ENCODE measurements around the gene SMCO2. TPM values are rescaled to one million over a fixed set of nuclear protein-coding genes. Genes with fewer than 3 reads are reported as not detected.

The SMCO2 gene
- total and polyA plus RNA-seq, 2 of the 8 experiments (the other 6 are each of a cell fraction or from before 2014, with no cell fraction given) = 0.24 to 0.80 TPM

DNA sequence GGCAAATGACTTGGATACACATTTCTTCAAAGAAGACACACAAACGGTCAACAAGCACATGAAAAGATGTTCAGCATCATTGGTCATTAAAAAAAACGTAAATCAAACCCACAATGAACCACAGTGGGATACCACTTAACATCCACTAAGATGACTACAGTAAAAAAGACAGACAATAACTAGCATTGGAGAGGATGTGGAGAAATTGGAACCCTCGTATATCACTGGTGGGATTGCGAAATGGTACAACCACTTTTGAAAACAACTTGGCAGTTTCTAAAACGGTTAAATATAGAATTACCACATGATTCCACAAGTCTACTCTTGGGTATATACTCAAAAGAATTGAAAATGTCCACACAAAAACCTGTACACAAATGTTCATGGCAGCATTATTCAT, 52.2 kb downstream of the SMCO2 start:
- Histone ChIP-seq H3K4me1 (replicated peaks in 1 of 4; ENCODE audit: control insufficient read depth in 3 of 4, insufficient read depth in 4 of 4, low read length in 3 of 4) (no peaks in the 10 kb centered on the region), H2BK12ac (ENCODE audit: low read depth, low read length) (no peak overlapping the region), H3K79me1 (ENCODE audit: low read depth, low read length) (no peaks in the 10 kb centered on the region), H2AFZ (ENCODE audit: low read length) (no peak overlapping the region), H3K56ac (replicated peaks; ENCODE audit: insufficient read length, low read depth, low read length) (no peak overlapping the region), H4K91ac (replicated peaks; ENCODE audit: insufficient read length, low read length) (no peak overlapping the region), H3K4me2 (ENCODE audit: insufficient read depth in 1 of 2, low read depth in 2 of 2, low read length in 2 of 2) (no peak overlapping the region), H3K4me3 (ENCODE audit: extremely low read depth in 1 of 4, insufficient read depth in 2 of 4, low read depth in 3 of 4, low read length in 4 of 4) (no peak overlapping the region), H4K8ac (ENCODE audit: extremely low read depth, insufficient read depth, low read length) (no peak overlapping the region), H3K23ac (ENCODE audit: insufficient read length) (no peak overlapping the region), H3K23me2 (ENCODE audit: low read depth, low read length) (no peaks in the 10 kb centered on the region), H3K36me3 (ENCODE audit: control insufficient read depth in 2 of 4, insufficient read depth in 4 of 4, low read length in 3 of 4) (no peaks in the 10 kb centered on the region), H3K9ac (replicated peaks in 1 of 4; ENCODE audit: extremely low read depth in 1 of 4, low read depth in 3 of 4, low read length in 3 of 4) (no peak overlapping the region), H3K27ac (ENCODE audit: low read depth, low read length) (no peak overlapping the region), H2AK5ac (ENCODE audit: low read depth, low read length) (no peak overlapping the region), H3K79me2 (ENCODE audit: control insufficient read depth in 1 of 2, insufficient read depth in 2 of 2, low read length in 2 of 2) (no peaks in the 10 kb centered on the region), H2BK15ac (ENCODE audit: low read length) (no peak overlapping the region), H3K4ac (replicated peaks; ENCODE audit: insufficient read length, low read depth, low read length) (no peak overlapping the region), H2BK120ac (replicated peaks; ENCODE audit: low read depth, low read length) (no peak overlapping the region), H2BK5ac (ENCODE audit: low read depth, low read length) (no peak overlapping the region), H2BK20ac (ENCODE audit: low read length) (no peak overlapping the region), H4K20me1 (replicated peaks in 1 of 2; ENCODE audit: control insufficient read depth in 1 of 2, insufficient read depth in 2 of 2, low read length in 2 of 2) (no peaks in the 10 kb centered on the region), H3K14ac (ENCODE audit: insufficient read length) (no peak overlapping the region), H3K18ac (ENCODE audit: extremely low read depth, low read length) (no peak overlapping the region), H3K27me3 (replicated peaks in 1 of 4; ENCODE audit: control insufficient read depth in 3 of 4, extremely low read depth in 1 of 4, insufficient read depth in 3 of 4, low read length in 3 of 4) (no peaks in the 10 kb centered on the region), H3K9me3 (ENCODE audit: insufficient read depth in 2 of 2, low read depth in 1 of 2, low read length in 1 of 2) (no peaks in the 10 kb centered on the region), H4K5ac (ENCODE audit: insufficient read length, low read depth, low read length) (no peak overlapping the region)
- FAIRE-seq = no peak
- ChIA-PET CTCF (ENCODE audit: partially characterized antibody) (no interaction called here), POLR2A (ENCODE audit: partially characterized antibody) (no interaction called here)
- TF ChIP-seq RFX5 (IDR thresholded peaks at IDR 0.05; ENCODE audit: borderline replicate concordance, low read depth, low read length) (no peak), CTBP2 (IDR thresholded peaks at IDR 0.05; ENCODE audit: borderline replicate concordance, insufficient read depth, insufficient read length, low read length) (no peak), CEBPB (IDR thresholded peaks at IDR 0.05; ENCODE audit: low read depth, low read length) (0 out of 2 replicates have a peak, but pooled peaks have one; percentile 45), NANOG (IDR thresholded peaks at IDR 0.05; ENCODE audit: insufficient read depth, low read depth, low read length, poor library complexity, severe bottlenecking) (no peak)
- no peak for DNase-seq (ENCODE audit: low read depth in 1 of 2, low spot score in 2 of 2)
- 88% methylated on average over 5 of the region's 5 CpGs; no CpG with 5 or more reads in 1 of the 2 experiments for WGBS, 2 experiments (ENCODE audit: extremely low coverage in 1 of 2, insufficient coverage in 1 of 2, insufficient read length in 1 of 2, insufficient replicate concordance in 2 of 2, low coverage in 1 of 2, low lambda C conversion rate in 2 of 2, missing lambda C conversion rate in 1 of 2)

Measured in H1 (cell line).